DMS53 treated with DMSO at 0.1 percent for 48 hours (cell line): Measurements from ENCODE around the gene MAP3K3.

Experiments
- DNase-seq: peaks from one replicate; lab custom pipeline; 2025; ENCODE audit not compliant: unreplicated experiment; lab: John Stamatoyannopoulos, UW

The MAP3K3 gene

GRCh38 chr17:63621684-63622573, at the start of gene MAP3K3:
MAP3K3 (plus strand) TSS chr17:63622417; CDS start chr17:63622760, 343 bp downstream.
- DNase-seq = peak; percentile 97

GRCh38 chr17:63573634-63574033, 48.6 kb upstream of the MAP3K3 start:
- DNase-seq = no peak

DNA sequence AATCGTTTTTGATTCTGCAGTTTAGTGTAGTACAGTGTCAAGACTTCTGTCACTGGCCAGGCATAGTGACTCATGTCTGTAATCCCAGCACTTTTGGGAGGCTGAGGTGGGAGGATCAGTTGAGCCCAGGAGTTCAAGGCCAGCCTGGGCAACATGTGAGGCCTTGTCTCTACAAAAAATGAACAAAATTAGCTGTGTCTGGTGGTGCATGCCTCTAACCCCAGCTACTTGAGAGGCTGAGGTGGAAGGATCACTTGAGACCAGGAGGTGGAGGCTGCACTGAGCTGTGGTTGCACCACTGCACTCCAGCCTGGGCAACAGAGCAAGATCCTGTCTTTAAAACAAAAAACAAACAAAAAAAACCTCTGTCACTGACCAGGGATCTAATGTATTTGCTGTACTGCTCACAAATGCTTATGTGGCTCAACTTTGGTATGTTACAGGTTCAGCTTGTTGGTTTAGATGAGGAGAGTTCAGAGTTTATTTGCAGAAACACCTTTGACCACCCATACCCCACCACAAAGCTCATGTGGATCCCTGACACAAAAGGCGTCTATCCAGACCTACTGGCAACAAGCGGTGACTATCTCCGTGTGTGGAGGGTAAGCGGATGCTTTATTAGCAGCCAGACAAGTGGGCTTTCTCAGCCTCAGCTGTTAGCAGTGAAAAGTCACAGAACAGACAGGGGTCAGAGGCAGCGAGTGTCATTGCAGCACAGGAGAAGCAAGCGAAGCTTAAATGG, 44.0 kb upstream of the MAP3K3 start:
- no peak for DNase-seq

DNA sequence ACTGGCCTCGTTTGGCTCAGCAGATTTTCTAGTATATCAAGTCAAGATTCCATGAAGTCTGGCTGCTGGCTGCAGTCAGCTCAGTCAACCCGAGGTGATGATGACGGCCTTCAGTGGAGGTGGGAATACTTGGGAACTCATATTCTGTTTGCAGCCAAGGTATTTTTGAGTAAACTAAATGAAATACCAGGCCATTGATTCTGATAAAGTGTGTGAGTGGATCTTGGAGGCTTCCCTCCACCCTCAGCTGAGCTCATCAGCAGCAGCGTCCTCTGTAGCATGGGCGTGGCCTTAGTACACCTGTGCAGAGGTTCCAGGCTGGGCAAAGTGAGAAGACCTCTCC, 43.5 kb upstream of the MAP3K3 start:
- DNase-seq = no peak

GRCh38 chr17:63579633-63580032, 42.6 kb upstream of the MAP3K3 start:
- DNase-seq = no peak

DNA sequence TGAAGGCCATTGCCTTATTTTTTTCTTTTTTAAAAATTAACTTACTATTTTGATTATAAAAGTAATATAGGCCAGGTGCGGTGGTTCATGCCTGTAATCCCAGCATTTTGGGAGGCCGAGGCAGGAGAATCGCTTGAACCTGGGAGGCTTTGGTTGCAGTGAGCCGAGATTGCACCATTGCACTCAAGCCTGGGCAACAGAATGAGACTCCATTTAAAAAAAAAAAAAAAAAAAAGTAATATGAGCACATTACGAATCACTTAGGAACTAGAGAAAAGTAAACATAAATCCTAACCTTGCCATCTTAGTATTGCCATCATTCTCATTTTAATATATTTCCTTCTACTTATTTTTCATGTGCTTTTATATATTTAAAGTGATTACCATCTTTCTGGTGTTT, 34.4 kb upstream of the MAP3K3 start:
- no peak for DNase-seq

DNA sequence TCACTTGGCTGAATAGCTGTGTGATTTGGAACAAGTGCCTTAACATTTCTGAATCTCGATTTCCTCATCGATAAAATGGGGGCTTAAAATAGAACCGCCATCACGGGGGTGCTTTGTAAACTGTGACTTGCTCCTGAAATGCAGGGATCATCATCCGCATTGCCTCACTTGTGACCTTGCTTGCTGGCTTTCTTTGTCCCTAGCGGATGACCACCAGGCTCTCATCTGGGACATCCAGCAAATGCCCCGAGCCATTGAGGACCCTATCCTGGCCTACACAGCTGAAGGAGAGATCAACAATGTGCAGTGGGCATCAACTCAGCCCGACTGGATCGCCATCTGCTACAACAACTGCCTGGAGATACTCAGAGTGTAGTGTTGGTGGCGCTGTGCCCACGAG, 33.4 kb upstream of the MAP3K3 start:
- no peak for DNase-seq

GRCh38 chr17:63589646-63590045, 32.6 kb upstream of the MAP3K3 start:
- no peak for DNase-seq

DNA sequence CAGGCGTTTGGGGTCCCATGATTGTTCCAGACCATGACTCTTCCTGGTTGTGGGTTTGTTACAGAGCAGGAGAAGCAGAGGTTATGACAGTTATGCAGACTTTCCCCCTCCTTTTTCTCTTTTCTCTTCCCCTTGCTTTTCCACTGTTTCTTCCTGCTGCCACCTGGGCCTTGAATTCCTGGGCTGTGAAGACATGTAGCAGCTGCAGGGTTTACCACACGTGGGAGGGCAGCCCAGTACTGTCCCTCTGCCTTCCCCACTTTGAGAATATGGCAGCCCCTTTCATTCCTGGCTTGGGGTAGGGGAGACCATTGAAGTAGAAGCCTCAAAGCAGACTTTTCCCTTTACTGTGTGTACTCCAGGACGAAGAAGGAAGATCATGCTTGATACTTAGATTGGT, 29.4 kb upstream of the MAP3K3 start:
- DNase-seq = no peak

- DNase-seq = no peak
Measured at GRCh38 chr17:63595132-63595531, 27.1 kb upstream of the MAP3K3 start.

DNA sequence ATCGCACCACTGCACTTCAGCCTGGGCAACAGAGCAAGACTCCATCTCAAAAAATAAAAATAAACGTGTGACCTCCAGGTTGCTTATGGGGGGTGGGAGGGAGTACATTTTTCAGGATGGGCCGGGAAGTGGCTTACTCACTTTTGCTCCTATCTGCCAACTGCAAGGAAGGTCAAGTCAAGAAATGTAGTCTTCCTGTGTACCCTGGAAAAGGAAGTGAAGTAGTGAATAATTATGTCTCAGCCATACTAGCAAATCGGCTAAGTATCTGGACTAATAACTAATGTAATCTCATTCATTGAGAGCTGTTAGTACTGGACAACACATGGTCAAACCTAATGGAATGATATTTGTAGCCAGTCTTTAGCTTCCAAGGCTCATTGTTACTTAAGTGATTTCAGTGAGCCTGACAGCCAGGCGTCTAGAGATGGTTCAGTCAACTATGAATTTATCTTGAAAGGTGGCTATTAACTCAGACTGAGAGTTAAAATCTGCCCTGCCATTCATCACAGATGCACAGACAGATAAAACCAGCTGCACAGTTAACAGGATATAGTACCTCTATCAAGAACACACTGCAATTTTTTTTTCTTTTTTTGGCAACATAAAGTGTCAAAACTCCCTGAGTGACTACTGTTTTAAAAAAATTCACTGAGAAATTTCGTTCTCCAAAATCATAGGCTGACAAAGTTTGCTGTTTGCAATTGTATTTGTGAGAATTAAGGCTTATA, 25.2 kb upstream of the MAP3K3 start:
- DNase-seq = no peak

GRCh38 chr17:63598281-63598680, 23.9 kb upstream of the MAP3K3 start:
- DNase-seq = no peak

DNA sequence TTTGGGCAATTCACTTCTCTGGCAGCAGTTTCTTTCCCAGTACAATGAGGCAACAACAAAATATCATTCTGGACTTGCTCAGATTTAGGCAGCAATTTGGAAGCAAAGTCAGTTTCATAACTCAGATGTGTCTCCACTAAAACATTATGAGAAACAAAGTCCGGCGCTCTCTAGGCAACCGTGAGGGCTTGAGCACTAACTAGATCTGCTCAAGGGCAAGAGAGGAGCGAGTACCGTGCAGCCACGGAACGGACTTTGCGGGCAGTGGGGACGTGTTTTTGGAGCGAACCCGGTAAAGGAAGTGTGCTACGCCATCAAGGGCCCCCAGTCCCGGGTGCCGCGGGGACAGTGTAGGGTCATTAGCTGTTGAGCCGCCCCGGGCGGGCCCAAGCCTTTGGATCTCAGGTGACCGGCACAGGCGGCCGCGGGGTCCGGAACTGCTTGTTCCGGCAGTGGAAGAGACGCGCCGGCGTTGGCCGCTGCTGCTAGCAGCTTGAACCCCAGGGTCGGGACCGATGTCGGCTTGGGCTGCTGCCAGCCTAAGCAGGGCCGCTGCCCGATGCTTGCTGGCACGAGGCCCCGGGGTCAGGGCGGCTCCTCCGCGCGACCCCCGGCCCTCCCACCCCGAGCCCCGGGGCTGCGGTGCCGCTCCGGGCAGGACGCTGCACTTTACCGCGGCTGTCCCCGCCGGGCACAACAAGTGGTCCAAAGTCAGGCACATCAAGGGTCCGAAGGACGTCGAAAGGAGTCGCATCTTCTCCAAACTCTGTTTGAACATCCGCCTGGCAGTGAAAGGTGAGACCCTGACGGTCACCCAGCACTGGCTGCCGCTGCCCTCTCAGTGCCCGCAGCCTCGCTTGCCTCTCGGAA, 21.4 kb upstream of the MAP3K3 start, which contains the start of gene TACO1:
Gene TACO1, plus strand, starts transcription at position 327 of the 870 bp plus-strand sequence. Its CDS starts 189 bp downstream, at position 516.
- DNase-seq = peak; percentile 21

GRCh38 chr17:63601439-63602371, 20.5 kb upstream of the MAP3K3 start:
- DNase-seq = no peak

DNA sequence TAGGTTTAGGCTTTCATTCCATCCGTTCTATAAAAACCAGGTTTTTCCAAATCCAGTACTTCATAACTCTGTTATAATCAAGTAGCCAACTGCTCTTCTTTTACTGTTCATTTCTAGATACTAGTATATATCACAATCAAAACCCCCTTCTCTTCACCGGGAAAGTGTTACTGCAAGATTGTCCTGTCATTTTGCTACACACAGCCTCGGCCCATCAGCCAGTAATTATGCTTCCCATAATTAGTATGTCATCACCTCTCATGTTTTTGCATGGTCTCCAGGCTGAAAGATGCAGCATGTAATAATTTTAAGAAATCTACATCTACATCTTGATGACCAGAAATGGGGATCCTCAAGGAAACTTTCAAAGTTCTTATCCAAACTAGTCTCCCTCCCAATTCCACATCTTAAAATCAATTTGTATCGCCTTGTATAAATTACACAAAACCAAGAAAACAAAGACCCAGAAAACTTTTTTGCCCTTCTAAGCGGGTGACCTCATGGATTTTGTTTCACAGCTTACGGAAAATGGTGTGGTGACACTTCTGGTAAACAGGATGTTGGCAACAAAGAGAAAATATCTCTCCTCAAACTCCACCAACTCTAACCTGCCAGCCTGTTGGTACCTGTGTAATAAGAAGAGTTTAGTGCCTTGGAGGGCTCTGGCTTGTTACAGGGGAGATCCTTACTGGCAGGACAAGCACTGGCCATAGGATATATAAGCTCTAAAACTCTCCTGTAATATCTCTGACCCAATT, 12.2 kb upstream of the MAP3K3 start:
- no peak for DNase-seq

- DNase-seq = no peak
Measured at GRCh38 chr17:63610854-63611253, 11.4 kb upstream of the MAP3K3 start.

GRCh38 chr17:63611354-63611753, 10.9 kb upstream of the MAP3K3 start:
- no peak for DNase-seq

DNA sequence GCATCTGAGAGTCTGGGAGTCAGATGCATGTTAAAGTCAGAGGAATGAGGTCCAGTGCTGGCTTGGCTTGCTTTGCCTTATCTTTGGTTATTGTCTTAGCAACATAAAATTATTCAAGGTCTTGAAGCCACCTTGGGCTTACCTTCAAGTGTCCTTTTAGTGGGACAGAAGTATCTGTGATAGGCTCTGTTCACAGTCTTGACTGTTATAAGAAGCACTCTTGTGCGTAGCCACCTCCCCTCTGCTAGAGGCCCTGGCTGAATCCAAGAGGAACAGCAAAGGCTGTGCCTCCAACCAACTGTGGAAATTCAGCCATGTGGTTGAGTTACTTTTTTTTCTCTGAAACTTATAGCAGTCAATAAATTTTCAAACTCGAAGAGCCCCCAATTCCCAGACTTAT, 8.6 kb upstream of the MAP3K3 start:
- no peak for DNase-seq

DNA sequence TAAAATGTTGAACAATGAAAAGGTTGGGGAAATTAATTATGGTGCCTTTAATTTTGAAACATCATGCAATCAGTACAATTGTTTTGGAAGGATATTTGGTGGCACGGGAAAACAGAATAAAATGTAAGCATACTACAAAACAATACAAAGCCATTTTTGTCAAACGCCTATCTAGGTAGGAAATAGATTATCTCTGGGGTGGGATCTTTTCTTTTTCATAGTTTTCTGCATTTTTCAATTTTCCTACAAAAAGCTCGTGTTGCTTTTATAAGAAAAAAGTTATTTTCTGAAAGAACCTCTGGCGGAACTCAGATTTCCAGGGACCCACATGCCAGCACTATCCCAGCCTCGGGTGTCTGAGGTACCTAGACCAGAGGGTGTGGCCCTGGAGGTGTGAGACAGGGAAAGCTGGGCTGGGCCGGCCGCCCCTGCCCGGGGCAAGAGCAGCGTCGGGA, 961 bp upstream of the MAP3K3 start:
- DNase-seq = no peak
